Activated CD8-positive, alpha-beta memory T cell treated with anti-CD3 and anti-CD28 coated beads, Interleukin-2, amount 50 U/mL, for 1 hour (primary cell): ENCODE data around the gene ICOSLG.
"Not testable (repeated sequence)": the region's sequence is repeated elsewhere in the genome, so short reads cannot be mapped to it uniquely, and the experiment has no call there.

Experiments used
- DNase-seq: peaks from one replicate; pipeline ENCODE4 v3.0.0-alpha.2; 2020; ENCODE audit errors: extremely low read depth

The ICOSLG gene

GRCh38 chr21:44240842-44241241, at the start of gene ICOSLG:
ICOSLG (minus strand) TSS chr21:44240943; CDS start chr21:44240817, 126 bp downstream.
- not testable (repeated sequence) for DNase-seq

GRCh38 chr21:44289381-44290010, 48.8 kb upstream of the ICOSLG start:
- no peak for DNase-seq

- no peak for DNase-seq
Measured at GRCh38 chr21:44288251-44289110, 47.7 kb upstream of the ICOSLG start.

- DNase-seq: no peak
Measured at GRCh38 chr21:44286716-44287632, 46.2 kb upstream of the ICOSLG start.

GRCh38 chr21:44286086-44286715, 45.5 kb upstream of the ICOSLG start:
- no peak for DNase-seq

GRCh38 chr21:44285138-44285992, 44.6 kb upstream of the ICOSLG start, which contains the start of gene AIRE:
AIRE (plus strand) TSS chr21:44285876; CDS start chr21:44286007, 131 bp downstream.
- no peak for DNase-seq

GRCh38 chr21:44283948-44284347, 43.2 kb upstream of the ICOSLG start:
- DNase-seq: no peak

GRCh38 chr21:44283211-44283785, 42.6 kb upstream of the ICOSLG start:
- not testable (repeated sequence) for DNase-seq

GRCh38 chr21:44282370-44282769, 41.6 kb upstream of the ICOSLG start:
- no peak for DNase-seq

- DNase-seq: no peak
Measured at GRCh38 chr21:44281801-44282200, 41.1 kb upstream of the ICOSLG start.

- DNase-seq: no peak
Measured at GRCh38 chr21:44279354-44280260, 38.9 kb upstream of the ICOSLG start.

- no peak for DNase-seq
Measured at GRCh38 chr21:44275041-44275440, 34.3 kb upstream of the ICOSLG start.

GRCh38 chr21:44273046-44273445, 32.3 kb upstream of the ICOSLG start:
- no peak for DNase-seq

- DNase-seq: no peak
Measured at GRCh38 chr21:44272284-44272858, 31.6 kb upstream of the ICOSLG start.

GRCh38 chr21:44271558-44272283, 31.0 kb upstream of the ICOSLG start:
- DNase-seq: no peak

- DNase-seq: no peak
Measured at GRCh38 chr21:44269090-44269489, 28.3 kb upstream of the ICOSLG start.

GRCh38 chr21:44267655-44268142, 27.0 kb upstream of the ICOSLG start:
- DNase-seq: no peak

GRCh38 chr21:44265734-44266270, 25.1 kb upstream of the ICOSLG start:
- no peak for DNase-seq
